NCI-H2029 (cell line): Measurements from ENCODE around the gene TMEM203.
"Not testable (repeated sequence)": the region's sequence is repeated elsewhere in the genome, so short reads cannot be mapped to it uniquely, and the experiment has no call there.

Experiments
- DNase-seq: peaks from one replicate; lab custom pipeline; 2025; lab: John Stamatoyannopoulos, UW

Gene TMEM203

GRCh38 chr9:137242269-137243203 lies 37.1 kb upstream of the TMEM203 start:
- no peak for DNase-seq

DNA sequence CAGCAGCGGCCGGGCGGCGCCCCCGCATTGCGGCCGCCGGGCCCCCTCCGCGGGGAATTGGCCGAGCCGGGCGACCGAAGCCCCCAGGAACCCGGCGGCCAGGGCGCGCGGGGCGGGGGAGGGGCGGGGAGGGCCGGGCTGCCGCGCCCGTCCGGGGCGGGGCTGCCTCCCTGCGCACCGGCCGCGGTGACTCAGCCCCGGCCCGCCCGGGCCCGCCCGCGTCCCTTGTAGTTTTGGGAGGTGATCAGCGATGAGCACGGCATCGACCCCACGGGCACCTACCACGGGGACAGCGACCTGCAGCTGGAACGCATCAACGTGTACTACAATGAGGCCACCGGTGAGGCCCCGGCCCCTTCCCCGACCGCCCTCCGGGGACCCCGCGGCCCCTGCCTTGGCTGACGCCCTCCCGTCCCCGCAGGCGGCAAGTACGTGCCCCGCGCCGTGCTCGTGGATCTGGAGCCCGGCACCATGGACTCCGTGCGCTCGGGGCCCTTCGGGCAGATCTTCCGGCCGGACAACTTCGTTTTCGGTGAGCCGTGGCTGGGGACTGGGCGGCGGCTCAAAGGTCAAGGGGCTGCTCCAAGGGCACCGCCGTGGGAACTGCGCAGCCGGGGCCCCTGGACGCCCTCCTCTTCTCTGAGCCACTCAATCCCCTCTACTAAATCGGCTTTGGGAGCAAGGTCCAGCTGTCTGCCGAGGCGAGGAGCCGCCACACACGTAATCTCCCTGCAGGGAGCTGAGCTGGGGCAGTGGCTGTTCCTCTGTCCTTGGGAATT lies 36.2 kb upstream of the TMEM203 start:
- no peak for DNase-seq

GRCh38 chr9:137240841-137241489 lies 35.5 kb upstream of the TMEM203 start, which contains the start of gene TUBB4B:
TSS of gene TUBB4B (plus strand) at chr9:137241287. CDS start at chr9:137241361, 74 bp downstream.
- peak; percentile 99 for DNase-seq

DNA sequence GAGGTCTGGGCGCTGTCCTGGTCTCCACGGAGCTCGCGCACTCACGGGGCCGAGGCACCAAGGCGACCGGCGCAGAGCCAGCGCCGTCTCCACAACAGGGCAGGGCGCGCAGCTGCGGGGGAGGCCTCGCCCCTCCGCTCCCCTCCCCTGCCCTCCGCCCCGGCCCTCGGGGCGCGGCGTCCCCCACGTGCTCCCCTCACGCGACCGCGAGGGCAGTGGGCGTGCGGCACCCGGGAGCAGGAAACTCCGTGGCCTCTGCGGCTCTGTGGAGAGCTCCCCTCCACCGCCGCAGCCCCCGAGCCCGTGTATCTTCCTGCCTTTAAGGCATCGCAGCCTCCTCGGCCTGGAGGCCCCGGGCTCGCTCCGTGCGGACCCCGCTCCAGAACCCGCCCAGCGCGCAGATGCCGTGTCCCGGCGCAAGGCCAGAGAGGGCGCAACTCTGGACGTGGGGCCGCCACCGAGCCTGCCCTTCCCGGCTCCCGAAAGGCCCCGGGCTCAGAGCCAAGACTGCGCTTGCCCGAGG lies 34.9 kb upstream of the TMEM203 start:
- DNase-seq = peak; percentile 81

DNA sequence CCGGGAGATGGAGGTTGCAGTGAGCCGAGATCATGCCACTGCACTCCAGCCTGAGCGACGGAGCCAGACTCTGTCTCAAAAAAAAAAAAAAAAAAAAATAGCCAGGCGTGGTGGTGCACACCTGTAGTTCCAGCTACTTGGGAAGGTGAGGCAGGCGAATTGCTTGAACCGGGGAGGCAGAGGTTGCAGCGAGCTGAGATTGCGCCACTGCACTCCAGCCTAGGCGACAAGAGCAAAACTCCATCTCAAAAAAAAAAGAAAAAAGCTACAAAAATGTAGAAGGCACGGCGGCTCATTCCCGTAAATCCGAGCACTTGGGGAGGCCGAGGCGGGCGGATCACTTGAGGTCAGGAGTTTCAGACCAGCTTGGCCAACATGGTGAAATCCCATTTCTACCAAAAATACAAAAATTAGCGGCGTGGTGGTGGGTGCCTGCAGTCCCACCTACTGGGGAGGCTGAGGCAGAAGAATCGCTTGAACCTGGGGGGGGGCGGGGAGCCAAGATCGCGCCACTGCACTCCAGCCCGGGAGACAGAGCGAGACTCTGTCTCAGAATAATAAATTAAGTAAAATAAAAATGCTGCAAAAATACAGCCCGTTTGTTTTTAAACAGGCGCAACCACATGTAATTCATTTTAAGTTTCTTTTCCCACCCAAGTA lies 34.2 kb upstream of the TMEM203 start:
- not testable (repeated sequence) for DNase-seq

- DNase-seq = peak; percentile 81
These were observed 32.6 kb upstream of the TMEM203 start for GRCh38 chr9:137237759-137238726.

- DNase-seq = peak; percentile 67
These were observed 31.5 kb upstream of the TMEM203 start for GRCh38 chr9:137236936-137237421.

DNA sequence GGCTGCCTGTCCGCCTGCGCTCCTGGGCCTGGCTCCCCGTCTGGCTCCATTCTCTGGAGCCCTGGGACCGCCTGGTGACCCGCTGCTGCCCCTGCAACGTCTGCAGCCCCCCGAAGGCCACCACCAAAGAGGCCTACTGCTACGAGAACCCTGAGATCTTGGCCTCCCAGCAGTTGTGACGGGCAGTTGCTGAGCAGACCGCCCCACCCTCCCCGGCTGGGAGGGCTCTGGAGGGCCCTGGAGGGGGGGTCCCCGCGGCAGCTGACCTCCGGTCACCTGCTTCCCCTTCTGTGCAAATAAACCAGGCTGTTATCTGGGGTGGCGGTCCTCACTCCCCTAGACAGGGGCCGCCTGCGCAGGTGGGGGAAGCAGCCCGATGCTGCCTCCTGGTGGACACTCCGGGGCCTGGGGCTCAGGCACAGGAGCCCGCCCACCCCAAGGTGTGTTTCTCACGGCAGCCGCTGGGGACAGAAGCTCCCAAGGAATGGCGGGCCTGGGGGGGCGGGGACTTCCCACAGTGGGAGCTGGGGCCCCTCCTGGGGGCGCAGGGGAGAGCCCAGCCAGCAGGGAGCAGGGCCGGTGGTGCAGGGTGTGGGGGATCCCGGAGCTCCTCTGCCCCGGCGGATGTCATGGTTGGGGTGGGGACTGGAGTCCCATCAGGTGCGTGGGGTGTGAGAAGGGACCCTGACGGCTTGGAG lies 30.9 kb upstream of the TMEM203 start:
- DNase-seq = peak; percentile 84

DNA sequence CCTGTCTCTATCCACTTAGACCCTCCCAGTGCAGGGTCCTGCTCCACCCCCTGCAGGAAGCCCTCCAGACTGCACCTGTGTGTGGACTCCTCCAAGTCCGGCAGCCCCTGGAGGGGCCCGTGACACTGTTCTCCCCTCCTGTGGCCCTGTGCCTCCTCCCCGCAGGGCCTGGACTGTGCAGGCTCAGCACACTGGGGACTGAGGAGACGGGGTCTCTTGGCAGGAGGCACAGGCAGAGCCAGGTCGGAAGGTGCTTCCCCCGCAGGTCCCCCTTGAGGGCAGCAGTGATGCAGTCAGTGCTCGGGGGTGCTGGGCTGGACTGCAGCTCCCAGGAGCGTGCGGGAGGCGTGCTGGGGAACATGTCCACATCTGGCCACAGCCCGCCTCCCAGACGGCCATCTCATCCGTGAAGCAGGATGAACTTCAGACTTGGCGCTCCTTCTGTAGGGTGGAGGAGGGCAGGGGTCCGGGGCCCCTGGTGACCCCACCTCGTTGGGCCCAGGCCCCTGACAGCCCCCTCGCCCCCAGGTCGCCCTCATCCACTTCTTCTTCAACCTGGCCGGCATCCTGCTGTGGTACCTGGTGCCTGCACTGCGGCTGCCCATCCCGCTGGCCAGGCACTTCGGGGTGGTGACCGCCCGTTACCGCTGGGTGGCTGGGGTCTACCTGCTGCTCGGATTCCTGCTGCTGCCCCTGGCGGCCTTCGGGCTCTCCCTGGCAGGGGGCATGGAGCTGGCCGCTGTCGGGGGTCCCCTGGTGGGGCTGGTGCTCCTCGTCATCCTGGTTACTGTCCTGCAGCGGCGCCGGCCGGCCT lies 30.2 kb upstream of the TMEM203 start:
- DNase-seq = no peak

DNA sequence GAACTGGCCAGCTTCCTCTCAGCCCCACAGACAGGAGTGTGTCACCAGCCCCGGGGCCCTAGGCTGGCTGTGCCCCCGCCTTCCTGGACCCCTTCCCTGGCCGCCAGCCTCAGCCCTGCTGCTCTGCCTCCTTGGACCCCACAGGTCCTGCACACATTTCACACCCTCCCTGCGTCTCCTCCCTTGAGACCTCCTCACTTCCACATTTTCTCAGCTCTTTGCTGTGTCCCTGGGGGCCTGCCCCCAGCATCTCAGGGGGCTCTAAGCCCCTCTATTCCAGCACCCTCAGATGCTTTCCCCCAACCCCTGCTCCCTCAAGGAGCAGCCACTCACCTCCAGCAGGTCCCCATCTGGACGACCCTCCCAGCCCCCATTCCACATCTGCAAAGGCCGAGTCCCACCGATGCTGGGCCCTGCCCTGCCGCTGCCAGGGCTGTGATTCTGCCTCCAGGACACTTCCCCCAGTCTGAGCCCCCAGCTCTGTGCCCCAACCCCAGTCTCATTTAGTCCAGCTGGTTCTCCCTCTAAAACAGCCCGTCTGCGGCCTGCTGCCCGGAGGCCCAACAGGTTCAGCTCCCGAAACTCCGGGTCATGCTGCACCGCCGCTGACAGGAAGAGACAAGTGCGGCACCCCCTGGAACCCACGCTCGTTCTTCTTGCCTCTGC lies 29.4 kb upstream of the TMEM203 start:
- no peak for DNase-seq

DNA sequence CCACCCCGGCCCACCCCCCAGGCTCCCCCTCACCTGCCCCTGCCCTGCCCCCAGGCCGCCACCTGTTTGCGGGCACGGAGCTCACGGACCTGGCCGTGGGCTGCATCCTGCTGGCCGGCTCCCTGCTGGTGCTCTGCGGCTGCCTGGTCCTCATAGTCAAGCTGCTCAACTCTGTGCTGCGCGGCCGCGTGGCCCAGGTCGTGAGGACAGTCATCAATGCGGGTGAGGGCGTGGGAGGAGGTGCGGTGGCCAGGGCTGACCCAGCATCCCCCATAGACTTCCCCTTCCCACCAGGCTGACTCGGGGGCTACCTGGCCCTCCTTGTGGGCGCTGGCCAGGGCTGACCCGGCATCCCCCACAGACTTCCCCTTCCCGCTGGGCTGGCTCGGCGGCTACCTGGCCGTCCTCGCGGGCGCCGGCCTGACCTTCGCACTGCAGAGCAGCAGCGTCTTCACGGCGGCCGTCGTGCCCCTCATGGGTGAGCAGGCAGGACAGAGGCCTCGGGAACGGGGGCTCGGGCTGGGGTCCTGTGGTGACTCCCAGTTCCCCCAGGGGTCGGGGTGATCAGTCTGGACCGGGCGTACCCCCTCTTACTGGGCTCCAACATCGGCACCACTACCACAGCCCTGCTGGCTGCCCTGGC lies 28.7 kb upstream of the TMEM203 start:
- DNase-seq = no peak

DNA sequence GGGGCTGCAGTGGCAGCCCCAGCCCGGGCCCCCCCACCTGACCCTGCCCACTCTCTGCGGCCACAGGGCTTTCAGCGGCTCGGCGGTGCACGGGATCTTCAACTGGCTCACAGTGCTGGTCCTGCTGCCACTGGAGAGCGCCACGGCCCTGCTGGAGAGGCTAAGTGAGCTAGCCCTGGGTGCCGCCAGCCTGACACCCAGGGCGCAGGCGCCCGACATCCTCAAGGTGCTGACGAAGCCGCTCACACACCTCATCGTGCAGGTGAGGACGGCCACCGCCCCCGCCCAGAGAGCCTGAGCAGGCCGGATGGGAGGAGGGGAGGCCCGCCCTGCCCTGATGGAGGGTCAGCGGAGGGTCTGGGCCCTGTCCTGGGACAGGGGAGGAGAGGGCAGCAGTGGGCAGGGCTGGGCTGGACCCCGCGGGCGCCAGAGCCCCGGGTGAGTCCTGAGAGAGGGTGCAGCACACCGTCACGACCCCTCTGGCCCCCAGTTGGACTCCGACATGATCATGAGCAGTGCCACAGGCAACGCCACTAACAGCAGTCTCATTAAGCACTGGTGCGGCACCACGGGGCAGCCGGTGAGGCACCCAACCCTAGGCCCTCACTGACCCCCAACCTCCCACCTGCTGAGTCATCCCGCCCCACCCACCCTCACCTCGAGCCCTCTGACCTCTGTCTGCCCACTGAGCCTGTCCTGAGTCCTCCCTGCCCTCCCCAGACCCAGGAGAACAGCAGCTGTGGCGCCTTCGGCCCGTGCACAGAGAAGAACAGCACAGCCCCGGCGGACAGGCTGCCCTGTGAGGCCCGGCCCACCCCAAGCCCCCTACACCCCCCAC lies 27.9 kb upstream of the TMEM203 start:
- DNase-seq = no peak

DNA sequence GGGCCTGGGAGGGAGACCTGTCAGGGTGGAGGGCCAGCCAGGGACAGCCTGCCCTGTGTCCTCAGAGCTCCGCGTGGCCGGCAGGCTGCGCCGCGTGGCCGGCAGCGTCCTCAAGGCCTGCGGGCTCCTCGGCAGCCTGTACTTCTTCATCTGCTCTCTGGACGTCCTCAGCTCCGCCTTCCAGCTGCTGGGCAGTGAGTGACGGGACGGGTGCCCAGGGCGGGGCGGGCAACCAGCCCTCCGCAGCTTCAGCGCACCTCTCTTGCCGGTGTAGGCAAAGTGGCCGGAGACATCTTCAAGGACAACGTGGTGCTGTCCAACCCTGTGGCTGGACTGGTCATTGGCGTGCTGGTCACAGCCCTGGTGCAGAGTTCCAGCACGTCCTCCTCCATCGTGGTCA lies 27.1 kb upstream of the TMEM203 start:
- no peak for DNase-seq

DNA sequence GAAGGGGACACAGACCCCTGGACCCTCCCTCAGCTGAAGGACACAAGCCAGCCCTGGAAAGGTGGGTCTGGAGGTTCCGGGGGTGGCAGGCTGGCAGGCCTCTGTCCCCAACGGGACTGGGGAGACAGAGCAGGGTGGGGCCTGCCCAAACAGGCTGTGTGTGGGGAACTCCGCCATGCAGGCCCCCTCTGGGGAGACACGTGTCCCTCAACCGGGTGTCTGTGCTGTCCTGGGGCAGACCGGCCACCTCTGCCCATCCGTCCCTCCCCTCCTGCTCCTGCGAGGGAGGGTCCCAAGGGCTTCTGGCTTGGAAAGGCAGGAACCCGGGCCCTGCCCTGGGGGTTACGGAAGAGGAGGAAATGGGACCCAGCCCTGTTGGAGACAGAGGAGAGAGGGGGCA lies 26.7 kb upstream of the TMEM203 start:
- DNase-seq = no peak

DNA sequence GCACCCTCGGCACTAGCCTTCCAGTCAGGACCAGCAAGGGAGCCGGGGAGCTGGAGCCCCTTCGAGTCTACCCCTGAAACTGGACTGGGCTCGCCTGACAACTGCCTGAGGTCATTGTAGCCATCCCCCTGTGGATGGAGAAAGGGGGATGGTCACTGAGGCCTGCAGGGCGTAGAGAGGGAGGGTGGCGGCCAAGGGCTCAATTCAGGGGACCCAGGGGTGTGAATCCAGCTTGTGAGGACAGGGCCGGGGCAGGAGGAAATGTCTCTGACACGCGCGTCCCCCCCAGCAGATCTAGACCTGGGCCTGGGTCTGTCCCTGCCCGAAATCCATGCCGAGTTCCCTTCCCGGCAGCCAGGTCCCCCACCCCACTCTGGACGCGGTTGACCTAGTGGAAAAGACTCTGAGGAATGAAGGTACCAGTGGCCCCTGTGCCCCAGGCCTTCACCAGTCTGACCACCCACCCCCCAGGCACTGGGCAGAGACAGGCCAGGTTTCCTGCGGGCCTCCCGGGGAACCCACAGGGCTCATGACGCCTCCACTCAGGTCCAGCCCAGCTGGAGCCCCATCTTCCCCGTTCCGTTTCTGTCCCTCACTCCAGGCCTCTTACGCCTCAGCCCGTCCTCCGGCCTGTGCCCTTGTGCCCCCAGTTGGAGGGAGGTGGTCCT lies 26.1 kb upstream of the TMEM203 start:
- no peak for DNase-seq

GRCh38 chr9:137230705-137231371 lies 25.4 kb upstream of the TMEM203 start, which contains the start of gene SLC34A3:
TSS of gene SLC34A3 (plus strand) at chr9:137230901. CDS start at chr9:137231703, 802 bp downstream.
- DNase-seq = no peak
